ENCODE results near the gene CCDC159. TPM values are rescaled to one million over a fixed set of nuclear protein-coding genes. Genes with fewer than 3 reads are reported as not detected.
"Not testable (repeated sequence)": the region's sequence is repeated elsewhere in the genome, so short reads cannot be mapped to it uniquely, and the experiment has no call there.

CCDC159 gene
- total and polyA plus RNA-seq, 2 of the 13 experiments (the other 11 are each of a cell fraction or from before 2014, with no cell fraction given), result 1.7 to 6.3 TPM

GRCh38 chr19:11378319-11379189 is 32.2 kb downstream of the CCDC159 start (continued):
- TF ChIP-seq BCL6 (CRISPR knock-in tag; IDR thresholded peaks at IDR 0.05) (no peak), NAIF1 (CRISPR knock-in tag; IDR thresholded peaks at IDR 0.05; ENCODE audit: borderline replicate concordance) (no peak), AGO2 (optimal IDR thresholded peaks at IDR 0.05; ENCODE audit: low read depth, low read length) (peak; percentile 41), SP2 (CRISPR knock-in tag; IDR thresholded peaks at IDR 0.05) (0 out of 2 replicates have a peak, but pooled peaks have one; percentile 21), ZMYM4 (CRISPR knock-in tag; IDR thresholded peaks at IDR 0.05) (0 out of 2 replicates have a peak, but pooled peaks have one; percentile 10), RXRA (CRISPR knock-in tag; IDR thresholded peaks at IDR 0.05) (0 out of 2 replicates have a peak, but pooled peaks have one; percentile 25), ZNF274 (CRISPR knock-in tag; IDR thresholded peaks at IDR 0.05) (no peak), ZNF569 (CRISPR knock-in tag; IDR thresholded peaks at IDR 0.05; ENCODE audit: borderline replicate concordance) (no peak), ZNF333 (CRISPR knock-in tag; IDR thresholded peaks at IDR 0.05; ENCODE audit: borderline replicate concordance) (no peak), AGO1 (IDR thresholded peaks at IDR 0.05; ENCODE audit: low read depth, low read length, poor library complexity, severe bottlenecking) (no peak), ZNF652 (CRISPR knock-in tag; IDR thresholded peaks at IDR 0.05; ENCODE audit: borderline replicate concordance, low read depth) (no peak)

- H3K79me2 ChIP-seq (ENCODE audit: insufficient read depth, low read length); H3K4me3 ChIP-seq (replicated peaks in 1 of 3; ENCODE audit: insufficient read depth in 1 of 3, low read depth in 2 of 3, low read length in 3 of 3); FAIRE-seq; H3K4me2 ChIP-seq (ENCODE audit: low read depth, low read length); H3K27me3 ChIP-seq (ENCODE audit: control insufficient read depth in 1 of 2, insufficient read depth in 2 of 2, low read length in 2 of 2); BruUV-seq (replicated peaks); DNase-seq (ENCODE audit: low spot score); H3K9ac ChIP-seq (ENCODE audit: insufficient read depth, low read depth, low read length); H3K27ac ChIP-seq (ENCODE audit: extremely low read length, insufficient read depth, low read length); H4K20me1 ChIP-seq (ENCODE audit: insufficient read depth, low read length); H3K9me3 ChIP-seq (ENCODE audit: low read length); ATAC-seq; H3K36me3 ChIP-seq (replicated peaks in 1 of 2; ENCODE audit: control insufficient read depth in 1 of 2, insufficient read depth in 2 of 2, low read length in 2 of 2); H2AFZ ChIP-seq (ENCODE audit: low read length); in situ Hi-C loops (cut with HindIII; ENCODE audit: extremely low pct_ligation_motif_present, low pct_unique_long_range_greater_than_20kb); POLR2A ChIA-PET: not testable (repeated sequence)
- intact Hi-C loops (cut with micrococcal nuclease; ENCODE audit: unreplicated experiment), result loop anchor here (2.0 kb wide), 1 partner anchor 67 kb away; no protein-coding TSS in a partner anchor
- H3K4me1 ChIP-seq (ENCODE audit: insufficient read depth, low read length), result peaks cover 44% of the 10 kb centered on the region
- 93% methylated on average over 14 of the region's 14 CpGs for WGBS (ENCODE audit: low lambda C conversion rate)
- CTCF ChIA-PET (ENCODE audit: low intra/inter-chr PET ratio, low total read pairs), result interaction anchor here (2.1 kb wide), 1 partner anchor 67 kb away, joined by 10 read pairs; no protein-coding TSS in a partner anchor
These were observed 33.0 kb downstream of the CCDC159 start for GRCh38 chr19:11379269-11379845.
